Vagina (tissue), 1 donor: ENCODE data around the gene RAB6A. TPM values are rescaled to one million over a fixed set of nuclear protein-coding genes. Genes with fewer than 3 reads are reported as not detected.

Experiments used
- total RNA-seq: library from RNA; depleted of rRNA; stranded (reverse); fragments of >200 nt; gene quantifications from one replicate; pipeline ENCODE4 v1.2.3, GENCODE V29; 2016

RAB6A gene
- total RNA-seq, 1 donor from 2014 or later, result 148 TPM

Other genes with a start within 250 kb of the RAB6A start
- 21.4 TPM for gene FAM168A, start 163.0 kb downstream of the RAB6A start, total RNA-seq
- 7.9 TPM for gene PLEKHB1, start 114.5 kb downstream of the RAB6A start, total RNA-seq
- gene MRPL48, start 26.8 kb upstream of the RAB6A start, total RNA-seq, result 23.3 TPM
- 53.3 TPM for gene COA4, start 115.8 kb upstream of the RAB6A start, total RNA-seq
- 4.2 TPM for gene PAAF1, start 115.9 kb upstream of the RAB6A start, total RNA-seq
- gene DNAJB13, start 190.0 kb upstream of the RAB6A start, total RNA-seq, result not detected
- 51.3 TPM for gene UCP2, start 221.8 kb upstream of the RAB6A start, total RNA-seq
- gene UCP3, start 248.0 kb upstream of the RAB6A start, total RNA-seq, result 1.2 TPM